ENCODE measurements around the gene ATRX. TPM values are rescaled to one million over a fixed set of nuclear protein-coding genes. Genes with fewer than 3 reads are reported as not detected.
"Not testable (repeated sequence)": the region's sequence is repeated elsewhere in the genome, so short reads cannot be mapped to it uniquely, and the experiment has no call there.

The ATRX gene
- total RNA-seq, 1 donor from 2014 or later: 37.6 TPM

DNA sequence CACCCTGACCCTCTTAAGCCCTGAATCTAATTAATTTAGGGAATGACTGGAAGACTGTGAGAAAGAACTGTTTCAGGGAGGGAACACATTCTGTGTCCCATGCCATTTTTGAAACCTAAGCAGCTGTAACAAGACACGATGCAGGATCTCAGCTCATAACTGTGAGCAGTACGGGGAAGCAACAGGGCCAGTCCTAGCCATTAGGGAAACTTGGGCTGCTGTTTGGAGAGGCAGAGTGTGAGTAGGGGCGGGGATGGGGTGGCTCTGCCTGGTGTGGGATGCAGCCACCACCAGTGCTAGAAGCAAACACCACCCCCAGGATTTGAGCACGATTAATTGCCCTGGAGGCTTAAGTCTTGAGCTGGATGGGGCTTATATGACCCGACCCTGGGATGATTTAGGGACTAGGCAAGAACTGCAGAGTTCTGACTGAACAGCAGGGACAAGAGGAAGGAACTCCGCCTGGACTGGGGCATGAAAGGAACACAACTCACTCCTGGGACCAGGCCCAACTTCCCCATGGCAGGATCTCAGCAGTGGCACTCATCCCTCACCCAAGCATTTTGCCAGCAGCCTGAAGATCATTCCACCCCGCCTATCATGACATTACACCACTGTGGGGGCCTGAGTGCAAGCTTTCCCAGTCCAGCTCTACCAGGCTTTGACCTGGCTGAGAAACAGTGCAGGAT is 43.1 kb downstream of the ATRX start:
- DNase-seq (ENCODE audit: low read depth): no peak
- H3K36me3 ChIP-seq (ENCODE audit: control insufficient read depth, insufficient read depth, low read length): no peaks in the 10 kb centered on the region
- FAIRE-seq: no peak
- H3K4me3 ChIP-seq (ENCODE audit: low read depth, low read length): no peak overlapping the region
- TF ChIP-seq, protein P1, sequence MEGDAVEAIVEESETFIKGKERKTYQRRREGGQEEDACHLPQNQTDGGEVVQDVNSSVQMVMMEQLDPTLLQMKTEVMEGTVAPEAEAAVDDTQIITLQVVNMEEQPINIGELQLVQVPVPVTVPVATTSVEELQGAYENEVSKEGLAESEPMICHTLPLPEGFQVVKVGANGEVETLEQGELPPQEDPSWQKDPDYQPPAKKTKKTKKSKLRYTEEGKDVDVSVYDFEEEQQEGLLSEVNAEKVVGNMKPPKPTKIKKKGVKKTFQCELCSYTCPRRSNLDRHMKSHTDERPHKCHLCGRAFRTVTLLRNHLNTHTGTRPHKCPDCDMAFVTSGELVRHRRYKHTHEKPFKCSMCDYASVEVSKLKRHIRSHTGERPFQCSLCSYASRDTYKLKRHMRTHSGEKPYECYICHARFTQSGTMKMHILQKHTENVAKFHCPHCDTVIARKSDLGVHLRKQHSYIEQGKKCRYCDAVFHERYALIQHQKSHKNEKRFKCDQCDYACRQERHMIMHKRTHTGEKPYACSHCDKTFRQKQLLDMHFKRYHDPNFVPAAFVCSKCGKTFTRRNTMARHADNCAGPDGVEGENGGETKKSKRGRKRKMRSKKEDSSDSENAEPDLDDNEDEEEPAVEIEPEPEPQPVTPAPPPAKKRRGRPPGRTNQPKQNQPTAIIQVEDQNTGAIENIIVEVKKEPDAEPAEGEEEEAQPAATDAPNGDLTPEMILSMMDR (IDR thresholded peaks at IDR 0.05; ENCODE audit: insufficient read depth, low read length, severe bottlenecking): no peak
- H3K27me3 ChIP-seq (ENCODE audit: control insufficient read depth, insufficient read depth, low read length): no peaks in the 10 kb centered on the region

DNA sequence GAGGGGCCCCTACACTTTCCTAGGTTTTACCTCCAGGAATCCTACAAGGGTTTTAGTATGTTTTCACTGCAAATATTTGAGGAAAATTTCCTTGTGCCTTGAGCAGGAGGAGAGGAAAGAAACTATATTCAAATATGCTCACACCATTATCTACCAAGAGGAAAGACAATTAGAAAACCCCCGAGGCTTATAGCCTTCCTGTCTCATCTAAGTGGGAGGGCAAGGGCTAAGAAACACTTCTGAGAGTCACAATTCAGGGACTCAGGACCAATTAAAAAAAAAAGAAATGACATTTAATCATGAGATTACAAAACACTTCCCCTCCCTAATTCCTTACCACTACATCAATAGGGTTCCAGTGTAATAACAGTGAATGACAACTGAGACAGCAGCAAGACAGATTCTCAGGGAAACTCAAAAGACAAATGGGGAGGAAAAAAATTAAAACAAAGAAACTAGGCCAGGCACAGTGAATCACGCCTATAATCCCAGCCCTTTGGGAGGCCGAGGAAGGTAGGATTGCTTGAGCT is 45.6 kb downstream of the ATRX start:
- H3K36me3 ChIP-seq (ENCODE audit: control insufficient read depth, insufficient read depth, low read length): no peaks in the 10 kb centered on the region
- H3K27me3 ChIP-seq (ENCODE audit: control insufficient read depth, insufficient read depth, low read length): no peaks in the 10 kb centered on the region
- TF ChIP-seq, protein P1 (IDR thresholded peaks at IDR 0.05; ENCODE audit: insufficient read depth, low read length, severe bottlenecking): no peak
- DNase-seq (ENCODE audit: low read depth): no peak
- no peak for FAIRE-seq
- no peak overlapping the region for H3K4me3 ChIP-seq (ENCODE audit: low read depth, low read length)

DNA sequence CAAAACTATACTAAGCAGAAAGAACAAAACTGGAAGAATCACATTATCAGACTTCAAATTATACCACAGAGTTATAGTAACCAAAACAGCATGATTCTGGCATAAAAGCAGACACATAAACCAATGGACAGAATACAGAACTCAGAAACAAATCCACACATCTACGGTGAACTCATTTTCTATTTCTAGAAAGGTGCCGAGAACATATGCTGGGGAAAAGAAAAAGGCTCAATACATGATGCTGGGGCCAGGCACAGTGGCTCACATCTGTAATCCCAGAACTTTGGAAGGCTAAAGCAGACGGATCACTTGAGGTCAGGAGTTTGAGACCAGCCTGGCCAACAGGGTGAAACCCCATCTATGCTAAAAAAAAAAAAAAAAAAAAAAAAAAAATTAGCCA is 52.7 kb downstream of the ATRX start:
- Histone ChIP-seq H3K27me3 (ENCODE audit: control insufficient read depth, insufficient read depth, low read length) (no peaks in the 10 kb centered on the region), H3K36me3 (ENCODE audit: control insufficient read depth, insufficient read depth, low read length) (no peaks in the 10 kb centered on the region), H3K4me3 (ENCODE audit: low read depth, low read length) (no peak overlapping the region)
- FAIRE-seq: no peak
- DNase-seq (ENCODE audit: low read depth): no peak
- TF ChIP-seq, protein P1 (IDR thresholded peaks at IDR 0.05; ENCODE audit: insufficient read depth, low read length, severe bottlenecking): no peak

DNA sequence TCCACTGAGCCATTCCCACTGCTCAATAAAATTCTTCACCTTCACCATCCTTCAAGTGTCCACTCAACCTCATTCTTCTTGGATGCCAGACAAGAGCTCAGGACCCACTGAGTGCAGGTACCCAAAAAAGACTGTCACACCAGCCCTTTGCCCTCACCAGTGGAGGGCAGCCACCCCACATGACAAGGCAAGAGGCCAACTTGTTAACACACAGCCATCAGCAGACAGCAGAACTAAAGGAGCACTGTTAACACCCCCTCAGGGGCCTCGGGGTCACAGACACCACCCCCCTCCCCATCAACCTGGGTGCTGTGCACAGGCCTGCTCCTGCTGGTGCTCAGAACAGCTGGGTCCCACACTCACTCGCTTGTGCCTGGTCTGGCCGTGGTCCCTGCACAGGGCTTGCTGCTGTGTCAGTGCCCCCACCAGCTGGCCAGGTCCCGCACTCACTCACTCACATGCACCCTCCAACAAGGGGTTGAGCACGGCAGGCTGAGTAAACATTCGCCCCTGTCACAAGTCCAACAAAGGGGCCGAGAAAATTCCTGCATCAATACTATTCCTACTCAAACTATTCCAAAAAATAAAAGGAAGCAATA is 54.1 kb downstream of the ATRX start:
- TF ChIP-seq, protein P1 (IDR thresholded peaks at IDR 0.05; ENCODE audit: insufficient read depth, low read length, severe bottlenecking): no peak
- DNase-seq (ENCODE audit: low read depth) (no peak), FAIRE-seq (no peak)
- no peak overlapping the region for H3K4me3 ChIP-seq (ENCODE audit: low read depth, low read length)
- H3K36me3 ChIP-seq (ENCODE audit: control insufficient read depth, insufficient read depth, low read length): no peaks in the 10 kb centered on the region
- no peaks in the 10 kb centered on the region for H3K27me3 ChIP-seq (ENCODE audit: control insufficient read depth, insufficient read depth, low read length)

DNA sequence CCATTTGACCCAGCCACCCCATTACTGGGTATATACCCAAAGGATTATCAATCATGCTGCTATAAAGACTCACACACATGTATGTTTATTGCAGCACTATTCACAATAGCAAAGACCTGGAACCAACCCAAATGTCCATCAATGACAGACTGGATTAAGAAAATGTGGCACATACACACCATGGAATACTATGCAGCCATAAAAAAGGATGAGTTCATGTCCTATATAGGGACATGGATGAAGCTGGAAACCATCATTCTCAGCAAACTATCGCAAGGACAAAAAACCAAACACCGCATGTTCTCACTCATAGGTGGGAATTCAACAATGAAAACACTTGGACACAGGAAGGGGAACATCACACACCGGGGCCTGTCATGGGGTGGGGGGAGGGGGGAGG is 59.9 kb downstream of the ATRX start:
- H3K4me3 ChIP-seq (ENCODE audit: low read depth, low read length); H3K27me3 ChIP-seq (ENCODE audit: control insufficient read depth, insufficient read depth, low read length); FAIRE-seq; DNase-seq (ENCODE audit: low read depth); H3K36me3 ChIP-seq (ENCODE audit: control insufficient read depth, insufficient read depth, low read length): not testable (repeated sequence)

DNA sequence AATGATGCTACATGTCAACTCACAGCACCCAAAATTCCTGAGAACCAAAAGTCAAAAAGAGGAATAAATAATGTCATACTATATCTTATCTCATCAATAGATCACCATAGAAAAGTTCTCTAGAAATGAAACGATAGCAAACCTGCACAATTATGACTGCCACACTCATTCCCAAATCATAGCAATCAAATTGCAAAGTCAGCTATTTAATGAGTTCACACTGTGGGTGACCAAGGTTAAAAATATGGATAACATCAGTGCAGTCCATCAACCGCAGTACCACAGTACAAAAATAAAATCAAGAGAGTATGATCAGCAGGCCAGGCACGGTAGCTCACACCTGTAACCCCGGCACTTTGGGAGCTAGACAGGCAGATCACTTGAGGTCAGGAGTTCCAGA is 62.3 kb downstream of the ATRX start:
- no peak for FAIRE-seq
- no peak for DNase-seq (ENCODE audit: low read depth)
- TF ChIP-seq, protein P1 (IDR thresholded peaks at IDR 0.05; ENCODE audit: insufficient read depth, low read length, severe bottlenecking): no peak

More for the DNA sequence above, 62.3 kb downstream of the ATRX start:
- H3K36me3 ChIP-seq (ENCODE audit: control insufficient read depth, insufficient read depth, low read length): no peaks in the 10 kb centered on the region
- no peak overlapping the region for H3K4me3 ChIP-seq (ENCODE audit: low read depth, low read length)
- H3K27me3 ChIP-seq (ENCODE audit: control insufficient read depth, insufficient read depth, low read length): no peaks in the 10 kb centered on the region
